HEK293T (cell line): ENCODE results near the gene EYS.

Source experiments
- CTCF ChIA-PET: fragments of 350-600 bp; formaldehyde crosslinking; extraction: SDS; loops from one replicate; lab custom pipeline; 2021; ENCODE audit warnings: antibody characterized with exemption, inconsistent platforms; lab: Yijun Ruan, JAX
- POLR2A ChIA-PET: fragments of 350-600 bp; formaldehyde crosslinking; extraction: SDS; loops from one replicate; lab custom pipeline; 2020; ENCODE audit warnings: antibody characterized with exemption, inconsistent platforms; lab: Yijun Ruan, JAX
- DNase-seq: peaks from one replicate; pipeline ENCODE4 v3.0.0; 2012; ENCODE audit warnings: mixed read lengths; ENCODE audit errors: extremely low spot score
- ARNT ChIP-seq: fragments of 450-650 bp; IDR thresholded peaks from 2 replicates; pipeline ENCODE4 v1.6.1; 2017; ENCODE audit warnings: mild to moderate bottlenecking
- BHLHE40 ChIP-seq: fragments of 450-650 bp; IDR thresholded peaks from 2 replicates; pipeline ENCODE4 v1.6.1; 2016; ENCODE audit warnings: mild to moderate bottlenecking, moderate library complexity, borderline replicate concordance
- CTBP1 ChIP-seq: fragments of 450-650 bp; IDR thresholded peaks from 2 replicates; pipeline ENCODE4 v1.6.1; 2016; ENCODE audit warnings: borderline replicate concordance
- ELF4 ChIP-seq: fragments of 450-650 bp; IDR thresholded peaks from 2 replicates; pipeline ENCODE4 v1.6.1; 2017; ENCODE audit warnings: antibody characterized with exemption
- FOXA1 ChIP-seq: fragments of 450-650 bp; IDR thresholded peaks from 2 replicates; pipeline ENCODE4 v1.6.1; 2016; ENCODE audit warnings: mild to moderate bottlenecking
- FOXK2 ChIP-seq: fragments of 450-650 bp; IDR thresholded peaks from 2 replicates; pipeline ENCODE4 v1.6.1; 2016; ENCODE audit warnings: mild to moderate bottlenecking
- FOXM1 ChIP-seq: fragments of 450-650 bp; IDR thresholded peaks from 2 replicates; pipeline ENCODE4 v1.6.1; 2017; ENCODE audit warnings: mild to moderate bottlenecking, borderline replicate concordance
- HDGF ChIP-seq: fragments of 450-650 bp; IDR thresholded peaks from 2 replicates; pipeline ENCODE4 v1.6.1; 2017; ENCODE audit warnings: antibody characterized with exemption, borderline replicate concordance
- L3MBTL2 ChIP-seq: fragments of 450-650 bp; conservative IDR thresholded peaks from 2 replicates; pipeline ENCODE4 v1.6.1; 2016; ENCODE audit warnings: mild to moderate bottlenecking
- LEF1 ChIP-seq: fragments of 450-650 bp; IDR thresholded peaks from 2 replicates; pipeline ENCODE4 v1.6.1; 2017; ENCODE audit warnings: mild to moderate bottlenecking, borderline replicate concordance
- NFRKB ChIP-seq: fragments of 450-650 bp; IDR thresholded peaks from 2 replicates; pipeline ENCODE4 v1.6.1; 2016; ENCODE audit warnings: mild to moderate bottlenecking, moderate library complexity
- PKNOX1 ChIP-seq: fragments of 450-650 bp; IDR thresholded peaks from 2 replicates; pipeline ENCODE4 v1.6.1; 2016
- SP1 ChIP-seq: fragments of 450-650 bp; IDR thresholded peaks from 2 replicates; pipeline ENCODE4 v1.6.1; 2017
- SUZ12 ChIP-seq: fragments of 450-650 bp; IDR thresholded peaks from 2 replicates; pipeline ENCODE4 v1.6.1; 2016; ENCODE audit warnings: mild to moderate bottlenecking
- TARDBP ChIP-seq: fragments of 450-650 bp; IDR thresholded peaks from 2 replicates; pipeline ENCODE4 v1.6.1; 2016
- ZNF384 ChIP-seq: fragments of 450-650 bp; IDR thresholded peaks from 2 replicates; pipeline ENCODE4 v1.6.1; 2016

The EYS gene

GRCh38 chr6:63817492-63818050, 1889.5 kb downstream of the EYS start:
- TF ChIP-seq BHLHE40 = no peak
- no peak for TF ChIP-seq HDGF
- ChIA-PET CTCF (interaction anchor here (0.8 to 1.6 kb wide), 2 partner anchors 15 to 53 kb away, joined by 4 to 6 read pairs; no protein-coding TSS in a partner anchor), POLR2A (no interaction called here)
- no peak for DNase-seq

GRCh38 chr6:63816982-63817436, 1890.0 kb downstream of the EYS start:
- DNase-seq = peak; percentile 24
- TF ChIP-seq L3MBTL2 (no peak), ZNF384 (no peak), FOXK2 (no peak), ARNT (no peak), NFRKB (no peak), BHLHE40 (no peak), SP1 (no peak), FOXA1 (no peak), FOXM1 (no peak), HDGF (no peak), LEF1 (no peak), ELF4 (no peak), CTBP1 (no peak), PKNOX1 (no peak), SUZ12 (no peak), TARDBP (no peak)
- POLR2A ChIA-PET = no interaction called here

GRCh38 chr6:63816401-63816981, 1890.5 kb downstream of the EYS start:
- TF ChIP-seq FOXK2 (no peak), HDGF (no peak), ZNF384 (no peak), PKNOX1 (no peak), ARNT (no peak), CTBP1 (no peak), LEF1 (no peak), FOXM1 (no peak), SP1 (no peak), TARDBP (no peak), SUZ12 (no peak), FOXA1 (no peak), L3MBTL2 (no peak), ELF4 (no peak), BHLHE40 (no peak), NFRKB (no peak)
- CTCF ChIA-PET = interaction anchor here (0.8 to 1.6 kb wide), 2 partner anchors 14 to 52 kb away, joined by 4 to 6 read pairs; no protein-coding TSS in a partner anchor
- POLR2A ChIA-PET = no interaction called here

More at GRCh38 chr6:63816982-63817436, 1890.0 kb downstream of the EYS start:
- CTCF ChIA-PET = interaction anchor here (0.8 to 1.6 kb wide), 2 partner anchors 15 to 53 kb away, joined by 4 to 6 read pairs; no protein-coding TSS in a partner anchor

GRCh38 chr6:63814459-63814858, 1892.6 kb downstream of the EYS start:
- POLR2A ChIA-PET = no interaction called here
- DNase-seq = no peak
- TF ChIP-seq HDGF (no peak), PKNOX1 (no peak), ZNF384 (no peak)
- CTCF ChIA-PET = interaction anchor here (0.6 to 2.2 kb wide), 4 partner anchors 8 to 461 kb away, joined by 3 to 7 read pairs (median 3); no protein-coding TSS in a partner anchor

More at GRCh38 chr6:63816401-63816981, 1890.5 kb downstream of the EYS start:
- no peak for DNase-seq

- CTCF ChIA-PET = interaction anchor here (0.6 to 2.2 kb wide), 3 partner anchors 8 to 461 kb away, joined by 3 to 7 read pairs (median 3); no protein-coding TSS in a partner anchor
- no peak for TF ChIP-seq ELF4
- no peak for TF ChIP-seq PKNOX1
- no peak for TF ChIP-seq FOXK2
- no peak for TF ChIP-seq HDGF
- no peak for TF ChIP-seq FOXM1
- TF ChIP-seq L3MBTL2 = no peak
- TF ChIP-seq BHLHE40 = no peak
- TF ChIP-seq TARDBP = no peak
- no peak for TF ChIP-seq ARNT
- TF ChIP-seq NFRKB = no peak
- TF ChIP-seq CTBP1 = no peak
- TF ChIP-seq ZNF384 = no peak
- TF ChIP-seq LEF1 = no peak
- no peak for TF ChIP-seq SUZ12
- TF ChIP-seq FOXA1 = no peak
- TF ChIP-seq SP1 = no peak
- POLR2A ChIA-PET = no interaction called here
- DNase-seq = no peak
These were observed 1893.4 kb downstream of the EYS start for GRCh38 chr6:63813566-63814120.
